ENCODE results near the gene ADAMTSL3. TPM values are rescaled to one million over a fixed set of nuclear protein-coding genes. Genes with fewer than 3 reads are reported as not detected.

ADAMTSL3 gene
- total RNA-seq, 2 experiments from 2014 or later: not detected

GRCh38 chr15:83913034-83913632, 259.2 kb downstream of the ADAMTSL3 start:
- DNase-seq: no peak
- Mint-ChIP-seq H3K9me3 (peaks cover 5% of the 10 kb centered on the region), H3K27ac (no peak overlapping the region), H3K36me3 (ENCODE audit: low read depth) (no peaks in the 10 kb centered on the region), H3K27me3 (ENCODE audit: low read depth) (peaks cover 6% of the 10 kb centered on the region), H3K4me1 (ENCODE audit: low read depth) (no peaks in the 10 kb centered on the region), H3K4me3 (no peak overlapping the region)
- intact Hi-C loops (cut with micrococcal nuclease): no loop called here
- CTCF ChIA-PET: no interaction called here

GRCh38 chr15:83914906-83915305, 261.0 kb downstream of the ADAMTSL3 start:
- no peaks in the 10 kb centered on the region for H3K36me3 Mint-ChIP-seq (ENCODE audit: low read depth)
- no peak overlapping the region for H3K4me3 Mint-ChIP-seq
- H3K27ac Mint-ChIP-seq: no peak overlapping the region
- H3K4me1 Mint-ChIP-seq (ENCODE audit: low read depth): peaks cover 9% of the 10 kb centered on the region
- H3K9me3 Mint-ChIP-seq: peaks cover 2% of the 10 kb centered on the region
- peaks cover 10% of the 10 kb centered on the region for H3K27me3 Mint-ChIP-seq (ENCODE audit: low read depth)
- intact Hi-C loops (cut with micrococcal nuclease): no loop called here
- no peak for DNase-seq
- CTCF ChIA-PET: no interaction called here

- peaks cover 9% of the 10 kb centered on the region for H3K4me1 Mint-ChIP-seq (ENCODE audit: low read depth)
- CTCF ChIA-PET: no interaction called here
- peaks cover 10% of the 10 kb centered on the region for H3K27me3 Mint-ChIP-seq (ENCODE audit: low read depth)
- DNase-seq: no peak
- intact Hi-C loops (cut with micrococcal nuclease): no loop called here
- H3K4me3 Mint-ChIP-seq: no peak overlapping the region
- no peak overlapping the region for H3K27ac Mint-ChIP-seq
- no peaks in the 10 kb centered on the region for H3K36me3 Mint-ChIP-seq (ENCODE audit: low read depth)
- H3K9me3 Mint-ChIP-seq: no peaks in the 10 kb centered on the region
Measured at GRCh38 chr15:83917432-83917831, 263.5 kb downstream of the ADAMTSL3 start.

GRCh38 chr15:83918011-83918410, 264.1 kb downstream of the ADAMTSL3 start:
- peaks cover 7% of the 10 kb centered on the region for H3K27me3 Mint-ChIP-seq (ENCODE audit: low read depth)
- no peak overlapping the region for H3K4me3 Mint-ChIP-seq
- DNase-seq: no peak
- CTCF ChIA-PET: interaction anchor here (0.7 kb wide), 1 partner anchor 51 kb away, joined by 3 read pairs; no protein-coding TSS in a partner anchor
- H3K36me3 Mint-ChIP-seq (ENCODE audit: low read depth): no peaks in the 10 kb centered on the region
- no peaks in the 10 kb centered on the region for H3K9me3 Mint-ChIP-seq
- no peak overlapping the region for H3K27ac Mint-ChIP-seq
- H3K4me1 Mint-ChIP-seq (ENCODE audit: low read depth): peaks cover 9% of the 10 kb centered on the region
- intact Hi-C loops (cut with micrococcal nuclease): no loop called here

GRCh38 chr15:83919319-83919830, 265.5 kb downstream of the ADAMTSL3 start:
- H3K27me3 Mint-ChIP-seq (ENCODE audit: low read depth): peaks cover 7% of the 10 kb centered on the region
- no peaks in the 10 kb centered on the region for H3K9me3 Mint-ChIP-seq
- DNase-seq: peak; percentile 10
- H3K4me3 Mint-ChIP-seq: no peak overlapping the region
- intact Hi-C loops (cut with micrococcal nuclease): no loop called here
- no peaks in the 10 kb centered on the region for H3K36me3 Mint-ChIP-seq (ENCODE audit: low read depth)
- H3K4me1 Mint-ChIP-seq (ENCODE audit: low read depth): peaks cover 9% of the 10 kb centered on the region
- CTCF ChIA-PET: no interaction called here
- H3K27ac Mint-ChIP-seq: no peak overlapping the region

- peaks cover 10% of the 10 kb centered on the region for H3K27me3 Mint-ChIP-seq (ENCODE audit: low read depth)
- no peak for DNase-seq
- H3K9me3 Mint-ChIP-seq: no peaks in the 10 kb centered on the region
- peaks cover 9% of the 10 kb centered on the region for H3K4me1 Mint-ChIP-seq (ENCODE audit: low read depth)
- CTCF ChIA-PET: no interaction called here
- no peak overlapping the region for H3K27ac Mint-ChIP-seq
- no peak overlapping the region for H3K4me3 Mint-ChIP-seq
- intact Hi-C loops (cut with micrococcal nuclease): no loop called here
- H3K36me3 Mint-ChIP-seq (ENCODE audit: low read depth): no peaks in the 10 kb centered on the region
Measured at GRCh38 chr15:83919978-83920510, 266.1 kb downstream of the ADAMTSL3 start.

- DNase-seq: no peak
- Mint-ChIP-seq H3K36me3 (ENCODE audit: low read depth) (no peaks in the 10 kb centered on the region), H3K9me3 (no peaks in the 10 kb centered on the region), H3K27ac (no peak overlapping the region), H3K27me3 (ENCODE audit: low read depth) (peaks cover 7% of the 10 kb centered on the region), H3K4me3 (no peak overlapping the region), H3K4me1 (ENCODE audit: low read depth) (peaks cover 9% of the 10 kb centered on the region)
- CTCF ChIA-PET: no interaction called here
- intact Hi-C loops (cut with micrococcal nuclease): no loop called here
Measured at GRCh38 chr15:83922649-83923294, 268.8 kb downstream of the ADAMTSL3 start.

- H3K36me3 Mint-ChIP-seq (ENCODE audit: low read depth): no peaks in the 10 kb centered on the region
- CTCF ChIA-PET: no interaction called here
- no peak overlapping the region for H3K27ac Mint-ChIP-seq
- H3K4me1 Mint-ChIP-seq (ENCODE audit: low read depth): peaks cover 11% of the 10 kb centered on the region
- no peak overlapping the region for H3K4me3 Mint-ChIP-seq
- no peak for DNase-seq
- H3K27me3 Mint-ChIP-seq (ENCODE audit: low read depth): peaks cover 11% of the 10 kb centered on the region
- intact Hi-C loops (cut with micrococcal nuclease): no loop called here
- no peaks in the 10 kb centered on the region for H3K9me3 Mint-ChIP-seq
Measured at GRCh38 chr15:83926116-83926515, 272.2 kb downstream of the ADAMTSL3 start.

- no peak overlapping the region for H3K4me3 Mint-ChIP-seq
- no peaks in the 10 kb centered on the region for H3K36me3 Mint-ChIP-seq (ENCODE audit: low read depth)
- no peak overlapping the region for H3K27ac Mint-ChIP-seq
- DNase-seq: no peak
- H3K9me3 Mint-ChIP-seq: no peaks in the 10 kb centered on the region
- H3K27me3 Mint-ChIP-seq (ENCODE audit: low read depth): peaks cover 11% of the 10 kb centered on the region
- CTCF ChIA-PET: no interaction called here
- intact Hi-C loops (cut with micrococcal nuclease): no loop called here
- peaks cover 11% of the 10 kb centered on the region for H3K4me1 Mint-ChIP-seq (ENCODE audit: low read depth)
Measured at GRCh38 chr15:83927704-83928391, 273.9 kb downstream of the ADAMTSL3 start.

- Mint-ChIP-seq H3K4me1 (ENCODE audit: low read depth) (peaks cover 11% of the 10 kb centered on the region), H3K4me3 (no peak overlapping the region), H3K36me3 (ENCODE audit: low read depth) (no peaks in the 10 kb centered on the region), H3K27me3 (ENCODE audit: low read depth) (peaks cover 11% of the 10 kb centered on the region), H3K9me3 (no peaks in the 10 kb centered on the region), H3K27ac (no peak overlapping the region)
- intact Hi-C loops (cut with micrococcal nuclease): no loop called here
- DNase-seq: no peak
- CTCF ChIA-PET: no interaction called here
Measured at GRCh38 chr15:83928392-83928734, 274.4 kb downstream of the ADAMTSL3 start.

GRCh38 chr15:83928878-83929418, 275.0 kb downstream of the ADAMTSL3 start:
- H3K4me1 Mint-ChIP-seq (ENCODE audit: low read depth): peaks cover 11% of the 10 kb centered on the region
- CTCF ChIA-PET: no interaction called here
- intact Hi-C loops (cut with micrococcal nuclease): no loop called here
- peaks cover 11% of the 10 kb centered on the region for H3K27me3 Mint-ChIP-seq (ENCODE audit: low read depth)
- no peak overlapping the region for H3K4me3 Mint-ChIP-seq
- no peak for DNase-seq
- no peak overlapping the region for H3K27ac Mint-ChIP-seq
- no peaks in the 10 kb centered on the region for H3K9me3 Mint-ChIP-seq
- H3K36me3 Mint-ChIP-seq (ENCODE audit: low read depth): no peaks in the 10 kb centered on the region

- no peaks in the 10 kb centered on the region for H3K36me3 Mint-ChIP-seq (ENCODE audit: low read depth)
- no peak for DNase-seq
- CTCF ChIA-PET: interaction anchor here (1.0 kb wide), 1 partner anchor 105 kb away, joined by 4 read pairs; no protein-coding TSS in a partner anchor
- intact Hi-C loops (cut with micrococcal nuclease): no loop called here
- no peak overlapping the region for H3K4me3 Mint-ChIP-seq
- peaks cover 9% of the 10 kb centered on the region for H3K27me3 Mint-ChIP-seq (ENCODE audit: low read depth)
- peak overlapping the region; percentile 2 for H3K27ac Mint-ChIP-seq
- peaks cover 11% of the 10 kb centered on the region for H3K4me1 Mint-ChIP-seq (ENCODE audit: low read depth)
- no peaks in the 10 kb centered on the region for H3K9me3 Mint-ChIP-seq
Measured at GRCh38 chr15:83929619-83930018, 275.7 kb downstream of the ADAMTSL3 start.
